Chondrocyte (in vitro differentiated cells): Measurements from ENCODE around the gene SMARCA5. TPM values are rescaled to one million over a fixed set of nuclear protein-coding genes. Genes with fewer than 3 reads are reported as not detected.
A peak's percentile ranks its signal among the peaks of the same experiment; 100 is the strongest.
"Not testable (repeated sequence)": the region's sequence is repeated elsewhere in the genome, so short reads cannot be mapped to it uniquely, and the experiment has no call there.

ENCODE experiments used
- DNase-seq: peaks from one replicate; pipeline ENCODE4 v3.0.0; 2021; ENCODE audit warnings: mixed read lengths, low spot score
- H3K27ac Mint-ChIP-seq: one replicate; pipeline ENCODE4 v1.8.0; 2021; ENCODE audit warnings: mild to moderate bottlenecking, moderate library complexity, mixed read lengths; ENCODE audit not compliant: unreplicated experiment
- H3K27me3 Mint-ChIP-seq: 2 replicates; pipeline ENCODE4 v1.8.0; 2021; ENCODE audit warnings: low read depth, mixed read lengths
- H3K36me3 Mint-ChIP-seq: 2 replicates; pipeline ENCODE4 v1.8.0; 2021; ENCODE audit warnings: low read depth, mixed read lengths
- H3K4me1 Mint-ChIP-seq: 2 replicates; pipeline ENCODE4 v1.8.0; 2021; ENCODE audit warnings: low read depth, mild to moderate bottlenecking, mixed read lengths
- H3K4me3 Mint-ChIP-seq: one replicate; pipeline ENCODE4 v1.8.0; 2021; ENCODE audit warnings: mild to moderate bottlenecking, moderate library complexity, mixed read lengths; ENCODE audit not compliant: unreplicated experiment
- H3K9me3 Mint-ChIP-seq: 2 replicates; pipeline ENCODE4 v1.8.0; 2021; ENCODE audit warnings: low read depth, mixed read lengths
- CTCF ChIP-seq: fragments of 200-600 bp; sonication (generic); IDR thresholded peaks from 2 replicates; pipeline ENCODE4 v1.5.0; 2021; ENCODE audit warnings: antibody characterized with exemption, mild to moderate bottlenecking, moderate library complexity
- total RNA-seq: library from RNA; stranded (reverse); gene quantifications from 3 replicates; pipeline ENCODE4 v1.2.1, GENCODE V29; 2021

The SMARCA5 gene
- total RNA-seq, 1 donor from 2014 or later = 42.5 TPM

DNA sequence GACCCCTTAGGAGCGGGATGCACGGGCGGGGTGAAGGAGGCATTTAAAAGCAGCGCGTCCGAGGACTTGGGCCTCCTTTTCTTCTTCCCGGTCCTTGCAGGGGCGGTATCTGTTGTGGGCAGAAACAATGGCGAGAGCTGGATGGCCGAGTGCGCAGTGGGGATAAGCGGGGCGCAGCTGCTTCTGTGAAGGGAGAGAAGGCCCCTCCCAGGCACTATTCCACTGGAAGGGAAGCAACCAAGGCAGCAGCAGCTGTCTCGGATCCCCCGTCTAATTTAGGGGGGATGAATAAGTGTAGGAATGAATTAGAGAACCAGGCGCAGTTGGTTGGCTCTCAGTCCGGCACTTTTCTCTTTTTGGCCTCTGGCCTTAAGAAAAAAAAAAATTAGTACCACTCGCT is 995 bp downstream of the SMARCA5 start:
- Mint-ChIP-seq H3K36me3 (peaks cover 9% of the 10 kb centered on the region), H3K27ac (peak overlapping the region; percentile 100), H3K9me3 (no peaks in the 10 kb centered on the region), H3K4me3 (peak overlapping the region; percentile 88), H3K4me1 (peaks cover 33% of the 10 kb centered on the region), H3K27me3 (peaks cover 4% of the 10 kb centered on the region)
- no peak for TF ChIP-seq CTCF
- DNase-seq = no peak

- no peaks in the 10 kb centered on the region for H3K9me3 Mint-ChIP-seq
- H3K4me3 Mint-ChIP-seq = peak overlapping the region; percentile 88
- no peak for DNase-seq
- H3K36me3 Mint-ChIP-seq = peaks cover 9% of the 10 kb centered on the region
- H3K27me3 Mint-ChIP-seq = peaks cover 1% of the 10 kb centered on the region
- H3K27ac Mint-ChIP-seq = peak overlapping the region; percentile 100
- TF ChIP-seq CTCF = no peak
- peaks cover 33% of the 10 kb centered on the region for H3K4me1 Mint-ChIP-seq
Observed at GRCh38 chr4:143514901-143515300, 1.4 kb downstream of the SMARCA5 start.

DNA sequence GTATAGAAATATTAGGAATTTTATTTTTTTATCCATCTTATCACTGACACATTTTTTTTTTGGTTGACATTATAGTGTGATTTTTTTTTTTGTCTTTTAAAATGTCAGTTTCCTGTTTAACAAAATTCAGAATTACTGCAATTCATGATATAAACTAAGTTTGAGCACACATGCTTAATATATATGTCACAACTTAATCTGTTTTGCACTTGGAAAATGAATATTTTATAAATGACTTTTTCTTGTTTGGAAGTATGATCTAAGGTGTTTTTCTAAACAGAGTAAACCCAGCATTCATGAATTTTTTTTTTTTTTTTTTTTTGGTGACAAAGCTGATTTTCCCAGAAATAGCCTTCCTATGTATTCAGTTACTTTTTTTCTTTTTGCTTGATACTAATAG is 2.4 kb downstream of the SMARCA5 start:
- no peaks in the 10 kb centered on the region for H3K27me3 Mint-ChIP-seq
- no peak for TF ChIP-seq CTCF
- H3K27ac Mint-ChIP-seq = peak overlapping the region; percentile 70
- no peak for DNase-seq
- H3K4me3 Mint-ChIP-seq = peak overlapping the region; percentile 88
- H3K9me3 Mint-ChIP-seq = no peaks in the 10 kb centered on the region
- peaks cover 10% of the 10 kb centered on the region for H3K36me3 Mint-ChIP-seq
- H3K4me1 Mint-ChIP-seq = peaks cover 33% of the 10 kb centered on the region

DNA sequence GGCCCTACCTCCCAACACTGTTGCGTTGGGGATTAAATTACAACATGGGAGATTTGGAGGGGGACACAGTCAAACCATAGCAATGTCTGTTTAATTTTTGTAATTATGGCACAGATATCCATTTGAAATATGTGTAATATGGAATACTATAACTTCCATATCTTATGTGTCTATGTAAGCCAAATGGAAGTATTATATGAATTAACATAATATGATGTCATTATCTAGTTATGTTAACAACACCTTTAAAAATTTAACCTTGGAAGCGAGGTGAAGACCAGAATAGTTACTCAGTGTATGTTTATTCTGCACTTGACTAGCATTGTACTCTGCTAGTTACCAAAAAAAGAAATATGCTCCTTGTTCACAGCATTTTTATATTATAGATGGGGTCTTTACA is 4.3 kb downstream of the SMARCA5 start:
- Mint-ChIP-seq H3K27me3 (no peaks in the 10 kb centered on the region), H3K4me3 (no peak overlapping the region), H3K9me3 (no peaks in the 10 kb centered on the region), H3K36me3 (peaks cover 16% of the 10 kb centered on the region), H3K27ac (no peak overlapping the region), H3K4me1 (peaks cover 33% of the 10 kb centered on the region)
- no peak for TF ChIP-seq CTCF
- DNase-seq = no peak

GRCh38 chr4:143524211-143524610 is 10.7 kb downstream of the SMARCA5 start:
- Mint-ChIP-seq H3K9me3 (no peaks in the 10 kb centered on the region), H3K4me1 (no peaks in the 10 kb centered on the region), H3K36me3 (peaks cover 31% of the 10 kb centered on the region), H3K27me3 (no peaks in the 10 kb centered on the region), H3K4me3 (no peak overlapping the region), H3K27ac (no peak overlapping the region)
- no peak for TF ChIP-seq CTCF
- no peak for DNase-seq

DNA sequence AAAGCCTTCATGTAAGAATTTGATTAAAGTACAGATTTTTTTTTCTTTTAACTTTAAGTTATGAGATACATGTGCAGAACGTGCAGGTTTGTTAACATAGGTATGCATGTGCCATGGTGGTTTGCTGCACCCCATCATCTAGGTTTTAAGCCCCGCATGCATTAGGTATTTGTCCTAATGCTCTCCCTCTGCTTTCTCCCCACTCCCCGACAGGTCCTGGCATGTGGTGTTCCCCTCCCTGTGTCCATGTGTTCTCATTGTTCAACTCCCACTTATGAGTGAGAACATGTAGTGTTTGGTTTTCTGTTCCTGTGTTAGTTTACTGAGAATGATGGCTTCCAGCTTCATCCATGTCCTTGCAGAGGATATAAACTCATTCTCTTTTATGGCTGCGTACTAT is 14.5 kb downstream of the SMARCA5 start:
- H3K36me3 Mint-ChIP-seq = peaks cover 36% of the 10 kb centered on the region
- H3K4me3 Mint-ChIP-seq, H3K27ac Mint-ChIP-seq, H3K4me1 Mint-ChIP-seq, DNase-seq, H3K9me3 Mint-ChIP-seq, H3K27me3 Mint-ChIP-seq: not testable (repeated sequence)
